ENCODE measurements around the gene TFF3. TPM values are rescaled to one million over a fixed set of nuclear protein-coding genes. Genes with fewer than 3 reads are reported as not detected.

Gene TFF3
- total and polyA plus RNA-seq, 2 of the 4 experiments (the other 2 are of a cell fraction) = not detected

- ChIA-PET POLR2A (ENCODE audit: unreplicated experiment) (no interaction called here), CTCF (interaction anchor here (0.9 to 1.9 kb wide), 2 partner anchors 13 to 274 kb away, joined by 3 to 4 read pairs; no protein-coding TSS in a partner anchor)
- ATAC-seq (ENCODE audit: low read depth) = no peak
- Histone ChIP-seq H2AK5ac (ENCODE audit: low read depth, low read length) (peak overlapping the region; percentile 8; the same call in 1 of the 2 replicates), H2BK5ac (ENCODE audit: low read depth, low read length, poor library complexity, severe bottlenecking) (no peak overlapping the region), H3K9me1 (ENCODE audit: insufficient read depth, low read length) (no peaks in the 10 kb centered on the region; the same call in 1 of the 2 replicates), H3K14ac (replicated peaks; ENCODE audit: low read depth, low read length) (no peak overlapping the region), H3K9me3 (ENCODE audit: control insufficient read depth, insufficient read depth, low read length) (no peaks in the 10 kb centered on the region), H3K56ac (ENCODE audit: extremely low read depth, insufficient read depth, low read length) (no peak overlapping the region), H3K23ac (ENCODE audit: low read depth, low read length) (no peak overlapping the region), H2AK9ac (replicated peaks; ENCODE audit: low read depth, low read length, poor library complexity) (peak overlapping the region; percentile 78), H4K91ac (ENCODE audit: insufficient read depth, low read depth, low read length) (no peak overlapping the region), H3K4me1 (ENCODE audit: control insufficient read depth, insufficient read depth, low read length) (no peaks in the 10 kb centered on the region; the same call in 1 of the 2 replicates), H4K20me1 (ENCODE audit: insufficient read depth, low read length) (no peaks in the 10 kb centered on the region), H2BK20ac (ENCODE audit: low read depth, low read length) (no peak overlapping the region), H3K79me1 (ENCODE audit: low read depth in 1 of 2, low read length in 2 of 2) (no peaks in the 10 kb centered on the region), H3K4me2 (ENCODE audit: low read depth, low read length) (no peak overlapping the region), H3K36me3 (ENCODE audit: control insufficient read depth, insufficient read depth, low read length) (no peaks in the 10 kb centered on the region), H3K27me3 (ENCODE audit: control insufficient read depth, insufficient read depth, low read length) (peaks cover 68% of the 10 kb centered on the region), H3K27ac (ENCODE audit: insufficient read depth, low read length) (no peak overlapping the region), H3K4ac (ENCODE audit: low read depth, low read length) (no peak overlapping the region), H3K9ac (ENCODE audit: low read depth, low read length) (no peak overlapping the region), H2BK120ac (ENCODE audit: low read depth, low read length) (no peak overlapping the region), H3K18ac (ENCODE audit: low read depth, low read length) (no peak overlapping the region), H4K8ac (ENCODE audit: low read depth in 2 of 2, low read length in 2 of 2) (no peak overlapping the region), H2AFZ (replicated peaks; ENCODE audit: low read length, poor library complexity) (peak overlapping the region; percentile 58), H3K4me3 (ENCODE audit: insufficient read depth, low read depth, low read length) (no peak overlapping the region), H4K5ac (ENCODE audit: low read depth, low read length) (no peak overlapping the region), H2BK15ac (ENCODE audit: low read depth, low read length) (no peak overlapping the region)
- intact Hi-C loops (cut with micrococcal nuclease) = no loop called here
- no peak for TF ChIP-seq MXI1 (IDR thresholded peaks at IDR 0.05; ENCODE audit: borderline replicate concordance, low read depth, low read length)
- no peak for TF ChIP-seq USF2 (IDR thresholded peaks at IDR 0.05; ENCODE audit: low read depth, low read length)
- no peak for TF ChIP-seq RAD21 (IDR thresholded peaks at IDR 0.05; ENCODE audit: low read length)
- no peak for TF ChIP-seq FOS (IDR thresholded peaks at IDR 0.05; ENCODE audit: low read depth, low read length)
- TF ChIP-seq POLR2A (IDR thresholded peaks at IDR 0.05; ENCODE audit: low read depth, low read length) = no peak
- TF ChIP-seq ELK1 (IDR thresholded peaks at IDR 0.05; ENCODE audit: borderline replicate concordance, low read depth, low read length) = no peak
- no peak for TF ChIP-seq CHD1 (IDR thresholded peaks at IDR 0.05; ENCODE audit: low read depth, low read length)
- no peak for TF ChIP-seq BHLHE40 (IDR thresholded peaks at IDR 0.05; ENCODE audit: low read depth, low read length)
- TF ChIP-seq SMC3 (IDR thresholded peaks at IDR 0.05; ENCODE audit: low read depth, low read length) = no peak
- no peak for TF ChIP-seq RCOR1 (IDR thresholded peaks at IDR 0.05; ENCODE audit: insufficient replicate concordance, low read length)
- no peak for TF ChIP-seq NFE2L2 (IDR thresholded peaks at IDR 0.05; ENCODE audit: low read depth, low read length)
- TF ChIP-seq MAZ (IDR thresholded peaks at IDR 0.05; ENCODE audit: borderline replicate concordance, low read depth, low read length) = no peak
- WGBS, 2 experiments (ENCODE audit: extremely low coverage in 2 of 2, insufficient read length in 1 of 2) = 25% methylated on average over 4 of the region's 23 CpGs; no CpG with 5 or more reads in 1 of the 2 experiments
- in situ Hi-C loops (cut with MboI; ENCODE audit: low sequenced_read_pairs) = no loop called here
- BruUV-seq (replicated peaks) = no TSS peak
- DNase-seq = no peak
- dilution Hi-C loops (cut with HindIII; ENCODE audit: low sequenced_read_pairs, unreplicated experiment) = no loop called here
Measured at GRCh38 chr21:42308914-42309752, 6.1 kb downstream of the TFF3 start.
